GM19035 (cell line): ENCODE data around the gene DCANP1.

Source experiments
- ATAC-seq: cut with Tn5 transposase; IDR thresholded peaks from one replicate; pipeline ENCODE4 v1.9.1; 2021; ENCODE audit not compliant: unreplicated experiment

Gene DCANP1

DNA sequence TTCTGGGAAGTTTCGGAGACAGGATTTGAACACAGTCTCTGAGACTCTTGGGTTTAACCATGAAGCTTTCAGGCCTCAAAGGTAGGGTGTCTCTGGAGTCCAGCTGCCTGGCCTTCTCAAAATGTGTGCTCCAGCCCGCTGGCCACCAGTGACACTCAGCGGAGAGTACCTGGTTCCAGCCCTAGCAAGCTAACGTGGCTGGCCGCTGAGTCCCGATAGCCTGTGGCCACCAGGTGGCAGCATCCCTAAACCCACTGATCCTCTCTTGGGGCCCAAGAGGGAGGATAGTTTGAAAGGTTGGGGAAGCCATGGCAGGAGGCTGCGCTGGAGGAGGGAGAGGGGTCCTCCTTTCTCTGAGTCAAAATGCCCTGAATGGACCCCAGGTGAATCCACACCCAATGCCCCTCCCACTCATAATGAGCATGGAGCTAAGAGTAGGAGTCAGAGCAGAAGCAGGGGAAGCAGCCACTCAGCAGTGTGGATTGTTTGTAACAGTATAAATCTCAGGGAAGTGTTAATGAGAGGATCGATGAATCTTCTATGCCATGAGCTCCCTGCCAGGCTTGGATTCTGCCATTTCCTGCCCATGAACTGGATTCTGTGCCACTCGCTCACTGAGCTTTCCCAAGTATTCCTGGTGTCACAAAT, 10.4 kb upstream of the DCANP1 start:
- peak; percentile 68 for ATAC-seq

DNA sequence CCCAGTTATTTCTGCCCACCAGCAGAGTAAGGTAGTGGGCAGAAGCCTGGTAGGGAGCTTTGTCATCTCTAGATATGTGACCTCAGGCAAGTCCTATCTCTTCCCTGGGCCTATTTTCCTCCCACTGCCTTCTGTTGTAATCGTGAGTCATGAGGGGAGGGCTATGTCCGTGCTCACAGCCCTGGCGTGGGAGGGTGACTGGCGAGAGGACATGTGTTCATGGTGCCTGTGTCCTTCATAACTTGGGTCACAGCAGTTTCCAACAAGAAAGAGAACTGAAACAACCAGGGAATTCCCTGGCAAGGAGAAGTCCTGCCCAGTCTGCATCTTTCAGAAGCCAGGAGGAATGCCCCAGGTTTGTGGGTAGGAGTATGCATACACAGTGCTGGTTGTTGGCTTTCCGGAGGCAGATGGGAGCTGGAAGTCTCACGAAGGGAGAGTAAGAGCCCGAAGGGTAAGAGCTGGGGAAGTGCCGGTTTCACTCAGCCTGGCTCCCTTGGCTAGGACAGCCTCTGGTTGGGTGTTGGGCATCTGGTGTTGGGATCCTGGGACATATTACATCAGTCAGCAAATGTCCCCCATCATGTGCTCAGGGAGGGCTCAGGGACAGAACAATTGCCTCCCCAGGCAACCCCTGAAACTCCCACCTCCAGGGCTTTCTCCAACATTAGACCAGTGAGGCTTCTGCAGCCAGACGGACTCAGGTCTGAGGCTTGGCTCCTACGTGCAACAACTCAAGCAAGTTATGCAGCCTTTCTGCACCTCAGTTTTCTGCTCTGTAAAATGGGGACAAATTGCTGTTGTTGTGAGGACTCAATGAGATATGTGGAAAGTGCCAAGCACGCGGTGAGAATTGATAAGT, 9.3 kb upstream of the DCANP1 start:
- ATAC-seq: peak; percentile 68

DNA sequence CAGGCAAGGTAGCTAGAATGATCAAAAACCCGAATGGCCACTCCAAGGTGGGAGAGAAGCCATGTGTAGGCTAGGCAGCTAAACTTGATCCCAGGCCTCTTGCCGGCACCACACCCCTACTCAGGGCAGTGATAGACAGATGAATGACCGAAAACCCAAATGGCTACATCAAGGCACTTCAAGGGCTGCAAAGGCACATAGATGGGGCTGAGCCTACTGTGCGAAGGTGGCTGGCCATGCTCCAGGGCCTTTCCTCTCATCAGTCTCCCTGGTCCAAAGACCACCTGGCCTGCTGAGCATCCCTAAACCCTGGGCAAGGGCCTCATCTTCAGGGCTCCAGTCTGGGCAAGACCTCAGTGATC, 8.7 kb upstream of the DCANP1 start:
- no peak for ATAC-seq

DNA sequence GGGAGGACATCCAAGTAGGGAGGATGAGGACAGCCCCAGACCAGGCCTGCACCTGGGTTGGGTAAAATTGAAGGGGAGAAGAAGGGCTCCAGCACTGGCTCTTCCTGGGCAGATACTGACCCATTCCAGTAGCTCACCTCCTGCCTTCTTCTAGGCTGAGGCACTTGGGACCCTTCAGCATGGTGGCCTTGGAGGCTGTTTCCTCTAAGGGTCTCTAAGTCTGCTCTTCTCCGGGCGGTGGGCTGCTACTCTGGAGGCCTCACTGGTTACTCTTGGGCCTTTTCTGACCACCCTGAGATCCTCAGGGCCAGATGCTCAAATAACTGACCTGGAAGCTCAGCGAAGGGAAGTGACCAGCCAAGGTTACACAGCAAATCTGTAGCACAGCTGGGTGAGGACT, 7.8 kb upstream of the DCANP1 start:
- no peak for ATAC-seq

DNA sequence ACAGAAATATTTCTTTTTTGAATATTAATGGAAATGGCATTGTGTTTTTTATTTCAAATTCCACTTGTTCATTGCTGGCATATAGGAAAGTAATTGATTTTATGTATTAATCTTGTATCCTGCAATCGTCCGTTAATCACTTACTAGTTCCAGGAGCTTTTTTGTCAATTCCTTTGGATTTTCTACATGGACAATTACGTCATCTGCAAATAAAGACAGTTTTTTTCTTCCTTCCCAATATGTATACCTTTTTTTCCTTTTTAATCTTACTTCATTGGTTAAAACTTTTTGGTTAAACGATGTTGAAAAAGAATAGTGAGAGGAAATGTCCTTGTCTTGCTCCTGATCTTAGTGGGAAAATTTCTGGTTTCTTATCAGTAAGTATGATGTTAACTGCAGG, 6.5 kb upstream of the DCANP1 start:
- no peak for ATAC-seq

- no peak for ATAC-seq
Measured at GRCh38 chr5:135452321-135453030, 5.3 kb upstream of the DCANP1 start, which contains the start of gene TIFAB. Gene TIFAB (minus strand): TSS chr5:135452351. CDS start chr5:135449939, 2,412 bp downstream.

DNA sequence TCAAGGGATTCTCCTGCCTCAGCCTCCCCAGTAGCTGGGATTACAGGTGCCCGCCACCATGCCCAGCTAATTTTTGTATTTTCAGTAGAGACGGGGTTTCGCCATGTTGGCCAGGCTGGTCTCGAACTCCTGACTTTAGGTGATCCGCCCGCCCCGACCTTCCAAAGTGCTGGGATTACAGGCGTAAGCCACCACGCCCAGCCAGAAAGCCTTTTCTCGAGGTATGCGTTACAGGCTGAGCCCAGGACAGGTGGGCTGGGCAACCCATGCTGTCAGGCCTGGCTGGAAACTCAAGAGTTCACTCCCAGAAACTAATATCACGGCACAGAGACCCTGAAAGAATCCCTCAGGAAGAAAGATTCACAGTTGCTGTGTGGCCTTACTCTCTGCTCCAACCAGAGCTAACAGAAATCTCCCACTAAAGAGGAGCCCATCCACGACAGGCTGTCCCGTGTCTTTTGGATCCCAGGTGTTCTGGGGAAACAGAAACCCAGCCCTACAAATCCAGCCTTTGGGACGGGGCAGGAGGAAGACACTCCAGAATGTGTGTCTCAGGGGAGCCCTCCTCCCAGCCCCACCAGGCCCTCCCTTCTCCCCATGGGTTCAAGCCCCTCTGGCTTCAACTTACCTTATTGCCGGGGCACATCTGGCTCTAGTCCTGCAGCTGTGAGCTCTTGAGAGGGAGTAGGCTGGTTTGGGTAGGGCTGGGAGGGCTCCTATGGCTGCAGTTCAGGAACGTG, 4.6 kb upstream of the DCANP1 start:
- ATAC-seq: no peak

DNA sequence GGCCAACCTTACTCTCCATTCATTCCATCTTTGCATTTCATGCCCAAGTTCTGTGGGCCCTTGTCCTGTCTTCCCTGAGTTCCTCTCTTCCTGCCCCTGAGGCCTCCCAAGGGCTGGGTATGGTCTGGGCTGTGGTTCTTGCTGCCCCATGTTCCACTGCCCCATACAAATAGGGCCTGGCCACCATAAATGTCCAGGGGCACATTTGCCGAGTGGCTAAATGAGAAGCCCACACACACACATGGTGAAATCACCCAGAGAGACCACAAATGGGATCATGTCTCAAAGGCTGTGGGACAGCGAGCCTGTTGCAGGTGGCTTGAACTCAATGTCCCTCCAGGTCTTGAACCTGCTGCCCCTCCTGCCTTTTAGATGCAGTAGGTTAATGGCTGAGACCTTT, 3.8 kb upstream of the DCANP1 start:
- ATAC-seq: no peak

DNA sequence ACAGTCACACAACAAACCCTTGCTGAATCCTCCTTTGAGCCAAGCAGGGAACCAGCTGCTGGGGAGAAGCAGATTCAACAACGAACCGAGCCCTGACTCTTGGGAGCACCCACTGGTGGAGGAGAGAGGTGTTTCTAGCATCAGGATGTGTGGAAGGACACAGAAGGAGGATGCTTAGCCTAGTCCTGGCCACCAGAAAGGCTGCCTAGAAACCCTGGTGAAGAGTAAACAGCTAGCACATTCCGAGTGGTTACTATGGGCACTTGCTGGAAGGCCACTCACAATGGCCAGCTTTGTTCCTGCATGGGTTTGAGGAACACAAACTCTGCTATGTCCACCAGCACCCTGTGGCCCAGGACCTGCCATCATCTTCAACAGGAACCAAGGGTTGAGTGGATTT, 3.2 kb upstream of the DCANP1 start:
- ATAC-seq: no peak

DNA sequence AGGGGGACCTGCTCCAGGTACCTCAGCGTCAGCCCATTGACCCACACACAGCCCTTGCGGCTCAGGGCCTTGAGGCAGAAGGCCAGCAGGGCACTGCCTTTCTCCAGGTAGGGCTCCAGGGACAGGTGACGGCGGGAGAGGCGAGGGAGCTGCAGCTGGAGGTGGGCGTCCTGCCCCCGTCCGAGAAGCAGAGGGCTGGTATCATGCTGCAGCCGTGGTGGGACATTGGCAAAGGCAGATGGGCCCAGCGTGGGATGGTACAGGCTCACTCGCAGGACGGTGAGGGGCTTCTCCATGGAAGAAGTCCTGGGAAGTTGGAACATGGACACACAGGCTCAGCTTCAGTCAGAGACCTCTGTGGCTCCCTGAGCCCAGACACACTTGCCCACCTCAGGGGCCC, 2.5 kb upstream of the DCANP1 start:
- no peak for ATAC-seq

GRCh38 chr5:135448791-135449507, 1.8 kb upstream of the DCANP1 start:
- ATAC-seq: no peak

DNA sequence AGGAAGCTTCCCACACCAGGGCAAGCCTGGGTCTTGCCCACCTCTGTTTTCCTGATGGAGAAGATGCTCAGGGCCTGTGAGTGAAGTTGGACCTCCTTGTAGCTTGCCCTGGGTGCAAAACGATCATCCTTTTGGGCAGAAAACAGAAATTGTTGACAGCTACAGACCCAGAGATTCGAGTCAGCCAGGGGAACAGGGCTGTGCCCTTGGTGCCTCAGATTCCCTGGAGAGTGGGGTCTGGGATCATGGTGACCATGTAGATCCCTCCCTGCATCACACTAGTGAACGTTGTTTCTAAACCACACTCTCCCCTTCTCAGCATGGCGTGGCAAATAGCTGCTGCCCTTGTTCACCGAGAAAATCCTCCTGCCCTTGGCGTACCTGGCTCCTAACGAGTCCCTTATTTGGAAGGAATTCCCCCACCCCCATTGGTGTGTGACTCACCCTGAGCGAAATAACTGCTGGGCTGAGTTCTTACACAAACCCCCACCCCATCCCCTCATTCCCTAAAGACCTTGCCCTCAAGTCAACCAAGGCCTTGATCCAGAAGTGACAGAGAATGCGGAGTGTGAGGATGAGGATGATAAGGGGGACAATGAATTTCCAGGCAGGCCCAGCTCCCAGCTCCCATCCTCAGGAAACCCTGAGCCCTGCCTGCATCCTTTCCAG, 1.1 kb upstream of the DCANP1 start:
- no peak for ATAC-seq

DNA sequence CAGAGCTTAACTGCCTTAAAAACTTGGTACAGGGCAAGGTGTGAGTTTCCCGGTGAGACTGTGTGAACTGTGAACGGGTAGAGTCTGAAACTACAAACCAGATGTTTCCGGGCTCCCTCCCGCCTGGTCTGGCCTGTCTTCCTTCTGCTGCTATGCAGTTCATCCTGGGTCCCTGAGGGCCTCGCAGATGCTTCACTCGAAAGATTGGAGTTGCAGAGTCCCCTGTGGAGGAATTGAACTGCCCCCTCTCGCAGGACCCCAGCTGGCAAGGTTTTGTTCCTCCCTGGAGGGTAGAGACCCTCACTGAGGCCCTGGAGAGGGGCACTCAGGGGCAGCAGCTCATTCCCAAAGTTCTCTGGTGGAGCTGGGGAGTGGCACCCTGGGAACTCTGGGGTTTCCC, 533 bp downstream of the DCANP1 start:
- ATAC-seq: no peak

DNA sequence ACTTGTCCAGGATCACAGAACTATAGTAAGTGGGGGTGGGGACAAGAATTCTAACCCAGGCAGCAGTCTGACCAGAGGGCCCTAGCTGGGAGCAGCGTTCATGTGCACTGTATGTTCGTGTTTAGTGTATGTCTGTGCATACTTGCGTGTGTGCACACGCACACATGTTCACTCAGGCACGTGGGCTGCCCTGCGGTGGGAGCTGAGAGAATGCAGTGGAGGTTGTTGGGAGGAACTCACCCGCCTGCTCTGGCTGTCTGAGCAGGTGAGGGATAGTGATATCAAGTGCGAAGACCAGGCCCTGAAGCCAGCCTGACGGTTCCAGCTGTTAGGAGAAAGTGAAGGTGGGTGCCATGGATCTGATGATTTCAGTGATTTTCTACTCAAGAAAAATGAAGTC, 942 bp downstream of the DCANP1 start:
- ATAC-seq: no peak

DNA sequence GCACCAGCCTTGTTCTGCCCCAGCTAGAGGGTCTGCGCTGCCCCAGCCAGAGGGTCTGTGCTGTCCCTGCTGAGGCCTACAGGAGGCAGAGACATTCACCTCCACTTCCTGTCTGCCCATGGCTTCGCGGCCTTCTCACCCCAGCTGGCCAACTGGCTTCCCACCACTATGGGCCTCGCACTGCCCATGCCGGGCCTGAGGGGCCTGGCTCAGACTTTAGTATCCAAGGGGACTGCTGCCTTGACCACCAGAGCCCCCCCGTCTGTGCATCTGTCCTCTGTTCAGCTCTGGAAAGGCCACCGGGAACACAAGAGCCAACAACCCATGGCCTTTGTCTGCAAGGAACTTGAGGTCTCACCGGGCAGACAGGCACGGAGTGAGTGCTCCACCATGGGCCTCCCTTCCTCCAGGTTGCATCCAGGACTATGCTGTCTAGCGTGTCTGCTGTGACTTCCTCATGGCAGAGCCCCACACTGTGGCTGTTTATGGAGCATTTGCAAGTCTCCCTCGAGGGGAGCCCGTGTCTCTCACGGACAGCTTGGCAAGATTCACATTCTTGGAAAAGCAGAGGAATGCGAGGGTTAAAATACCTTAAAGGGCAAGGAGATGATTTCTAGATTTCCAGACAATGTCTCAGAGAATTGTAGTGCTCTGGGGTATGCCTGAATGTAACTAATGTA, 1.7 kb downstream of the DCANP1 start:
- no peak for ATAC-seq

- no peak for ATAC-seq
Measured at GRCh38 chr5:135444881-135445280, 2.3 kb downstream of the DCANP1 start.

DNA sequence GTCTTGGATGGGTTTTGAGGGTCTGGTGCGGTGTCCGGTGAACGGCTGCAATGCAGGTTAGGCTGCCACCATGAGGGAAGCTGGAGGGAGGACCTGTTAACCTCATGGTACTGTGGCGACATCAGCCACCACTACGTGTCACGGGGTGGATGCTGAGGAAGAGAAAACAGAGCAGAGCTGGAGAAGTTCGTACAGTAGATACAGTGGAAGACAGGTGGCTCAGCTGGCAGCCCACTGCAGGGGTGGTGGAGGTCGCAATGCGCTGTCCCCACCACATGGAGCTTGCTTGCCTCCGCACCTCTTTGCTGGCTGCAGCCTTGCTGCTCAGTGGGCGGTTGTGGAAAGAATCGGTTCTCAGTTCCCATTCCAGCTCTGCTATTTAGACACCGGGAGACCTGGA, 2.8 kb downstream of the DCANP1 start:
- ATAC-seq: no peak

DNA sequence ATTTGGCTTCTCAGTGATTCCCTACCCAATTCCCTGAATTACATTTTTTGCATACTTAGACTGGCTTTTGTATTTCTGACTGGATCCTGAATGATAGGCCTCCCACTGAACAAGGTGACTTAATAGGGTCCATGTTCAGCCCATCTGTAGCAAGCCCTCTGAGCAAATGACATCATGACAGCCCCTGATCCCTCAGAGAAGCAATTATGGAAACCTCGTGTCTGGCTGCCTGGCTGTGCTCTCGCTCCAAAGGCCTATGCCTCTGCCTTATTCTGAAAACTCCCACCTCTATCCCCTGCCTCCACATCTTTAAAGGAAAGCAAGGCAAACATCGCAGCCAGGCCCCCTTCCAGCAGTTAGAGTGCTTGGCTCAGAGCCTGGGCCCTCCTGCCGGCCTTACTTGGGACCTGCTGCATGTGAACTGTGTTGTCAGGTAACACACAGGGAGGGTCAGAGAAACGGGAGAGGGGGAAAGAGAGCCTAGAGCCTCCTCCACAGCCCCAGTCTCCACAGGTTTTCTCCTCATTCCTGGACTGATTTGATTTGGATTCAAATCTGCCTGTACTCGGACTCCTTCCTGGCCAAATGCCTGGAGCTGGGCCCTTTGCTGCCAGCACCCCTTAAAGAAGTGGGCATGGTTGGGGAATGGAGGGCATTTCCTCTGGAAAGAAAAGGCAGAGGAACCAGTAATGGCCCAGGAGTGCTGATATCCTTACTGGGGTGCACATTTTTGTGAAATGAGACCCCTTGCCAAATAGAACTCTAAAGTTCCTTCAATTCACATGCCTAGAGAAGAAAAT, 3.8 kb downstream of the DCANP1 start:
- ATAC-seq: no peak
